ENCODE data around the gene TAF5.
A peak's percentile ranks its signal among the peaks of the same experiment; 100 is the strongest.

Gene TAF5

DNA sequence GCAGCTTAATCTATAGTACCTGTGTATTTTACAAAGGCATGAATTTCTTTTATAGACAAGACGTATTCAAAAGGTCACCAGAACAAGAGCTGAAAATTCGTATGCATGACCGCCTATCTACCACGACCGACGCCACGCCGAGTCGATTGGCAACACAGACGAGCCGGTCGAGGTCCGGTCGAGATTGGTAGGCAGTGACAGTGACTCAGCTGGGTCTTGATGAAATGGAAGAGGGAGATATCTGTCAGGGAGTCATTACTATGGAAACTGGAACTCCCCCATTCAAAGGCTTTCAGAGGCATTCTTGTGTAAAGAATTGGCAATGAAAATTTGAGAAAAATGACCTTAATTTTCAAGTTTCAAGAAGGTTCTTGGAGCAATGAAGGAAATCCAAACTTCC lies 26.4 kb downstream of the TAF5 start:
- peaks cover 57% of the 10 kb centered on the region for H3K36me3 ChIP-seq (ENCODE audit: insufficient read depth, low read length)
- TF ChIP-seq, protein P1, sequence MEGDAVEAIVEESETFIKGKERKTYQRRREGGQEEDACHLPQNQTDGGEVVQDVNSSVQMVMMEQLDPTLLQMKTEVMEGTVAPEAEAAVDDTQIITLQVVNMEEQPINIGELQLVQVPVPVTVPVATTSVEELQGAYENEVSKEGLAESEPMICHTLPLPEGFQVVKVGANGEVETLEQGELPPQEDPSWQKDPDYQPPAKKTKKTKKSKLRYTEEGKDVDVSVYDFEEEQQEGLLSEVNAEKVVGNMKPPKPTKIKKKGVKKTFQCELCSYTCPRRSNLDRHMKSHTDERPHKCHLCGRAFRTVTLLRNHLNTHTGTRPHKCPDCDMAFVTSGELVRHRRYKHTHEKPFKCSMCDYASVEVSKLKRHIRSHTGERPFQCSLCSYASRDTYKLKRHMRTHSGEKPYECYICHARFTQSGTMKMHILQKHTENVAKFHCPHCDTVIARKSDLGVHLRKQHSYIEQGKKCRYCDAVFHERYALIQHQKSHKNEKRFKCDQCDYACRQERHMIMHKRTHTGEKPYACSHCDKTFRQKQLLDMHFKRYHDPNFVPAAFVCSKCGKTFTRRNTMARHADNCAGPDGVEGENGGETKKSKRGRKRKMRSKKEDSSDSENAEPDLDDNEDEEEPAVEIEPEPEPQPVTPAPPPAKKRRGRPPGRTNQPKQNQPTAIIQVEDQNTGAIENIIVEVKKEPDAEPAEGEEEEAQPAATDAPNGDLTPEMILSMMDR (IDR thresholded peaks at IDR 0.05; ENCODE audit: low read length): no peak
- TF ChIP-seq EZH2 (IDR thresholded peaks at IDR 0.05; ENCODE audit: borderline replicate concordance, low read length): no peak
- H3K9ac ChIP-seq (ENCODE audit: low read length): no peak overlapping the region
- no peaks in the 10 kb centered on the region for H3K9me3 ChIP-seq (ENCODE audit: low read length)
- H3K27ac ChIP-seq (ENCODE audit: low read depth, low read length, poor library complexity, severe bottlenecking): no peak overlapping the region
- no peak overlapping the region for H3K4me3 ChIP-seq (ENCODE audit: low read depth, low read length, poor library complexity, severe bottlenecking)
- H3K79me2 ChIP-seq (ENCODE audit: insufficient read depth, low read length): peaks cover 46% of the 10 kb centered on the region
- H2AFZ ChIP-seq (ENCODE audit: low read length): no peak overlapping the region
- peaks cover 31% of the 10 kb centered on the region for H3K4me1 ChIP-seq (ENCODE audit: insufficient read depth, low read length, severe bottlenecking)
- no peaks in the 10 kb centered on the region for H4K20me1 ChIP-seq (ENCODE audit: insufficient read depth, low read length)
- H3K4me2 ChIP-seq (ENCODE audit: low read length): no peak overlapping the region
- no peaks in the 10 kb centered on the region for H3K27me3 ChIP-seq (ENCODE audit: insufficient read depth, low read length)
- H3F3A ChIP-seq (ENCODE audit: insufficient read depth, low read length): no peaks in the 10 kb centered on the region
- no peaks in the 10 kb centered on the region for H3K9me2 ChIP-seq (ENCODE audit: low read depth, low read length)

DNA sequence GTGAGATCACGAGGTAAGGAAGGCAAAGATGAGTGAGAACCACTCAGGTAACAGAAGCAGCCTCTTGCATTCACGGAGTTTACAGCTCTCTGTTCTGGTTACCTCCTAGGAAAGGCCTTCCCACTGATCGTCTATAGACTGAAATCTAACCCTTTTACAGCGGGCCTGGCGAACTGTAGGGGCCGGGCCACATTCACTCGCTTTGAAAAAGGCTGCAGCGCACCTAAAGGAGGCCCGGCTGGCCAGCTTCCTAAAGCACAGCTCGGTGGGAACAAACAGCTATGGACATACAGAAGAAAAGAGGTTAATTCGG lies 27.9 kb downstream of the TAF5 start:
- H3K4me1 ChIP-seq (ENCODE audit: insufficient read depth, low read length, severe bottlenecking): peaks cover 31% of the 10 kb centered on the region
- TF ChIP-seq, protein P1 (IDR thresholded peaks at IDR 0.05; ENCODE audit: low read length): no peak
- TF ChIP-seq EZH2 (IDR thresholded peaks at IDR 0.05; ENCODE audit: borderline replicate concordance, low read length): no peak
- no peak overlapping the region for H3K27ac ChIP-seq (ENCODE audit: low read depth, low read length, poor library complexity, severe bottlenecking)
- peaks cover 46% of the 10 kb centered on the region for H3K79me2 ChIP-seq (ENCODE audit: insufficient read depth, low read length)
- no peaks in the 10 kb centered on the region for H3K9me2 ChIP-seq (ENCODE audit: low read depth, low read length)
- peaks cover 57% of the 10 kb centered on the region for H3K36me3 ChIP-seq (ENCODE audit: insufficient read depth, low read length)
- peak overlapping the region; percentile 92 for H3K9ac ChIP-seq (ENCODE audit: low read length)
- H2AFZ ChIP-seq (ENCODE audit: low read length): no peak overlapping the region
- H3K27me3 ChIP-seq (ENCODE audit: insufficient read depth, low read length): no peaks in the 10 kb centered on the region
- H4K20me1 ChIP-seq (ENCODE audit: insufficient read depth, low read length): no peaks in the 10 kb centered on the region
- no peaks in the 10 kb centered on the region for H3F3A ChIP-seq (ENCODE audit: insufficient read depth, low read length)
- H3K4me2 ChIP-seq (ENCODE audit: low read length): peak overlapping the region; percentile 78
- H3K4me3 ChIP-seq (ENCODE audit: low read depth, low read length, poor library complexity, severe bottlenecking): peak overlapping the region; percentile 85
- no peaks in the 10 kb centered on the region for H3K9me3 ChIP-seq (ENCODE audit: low read length)

DNA sequence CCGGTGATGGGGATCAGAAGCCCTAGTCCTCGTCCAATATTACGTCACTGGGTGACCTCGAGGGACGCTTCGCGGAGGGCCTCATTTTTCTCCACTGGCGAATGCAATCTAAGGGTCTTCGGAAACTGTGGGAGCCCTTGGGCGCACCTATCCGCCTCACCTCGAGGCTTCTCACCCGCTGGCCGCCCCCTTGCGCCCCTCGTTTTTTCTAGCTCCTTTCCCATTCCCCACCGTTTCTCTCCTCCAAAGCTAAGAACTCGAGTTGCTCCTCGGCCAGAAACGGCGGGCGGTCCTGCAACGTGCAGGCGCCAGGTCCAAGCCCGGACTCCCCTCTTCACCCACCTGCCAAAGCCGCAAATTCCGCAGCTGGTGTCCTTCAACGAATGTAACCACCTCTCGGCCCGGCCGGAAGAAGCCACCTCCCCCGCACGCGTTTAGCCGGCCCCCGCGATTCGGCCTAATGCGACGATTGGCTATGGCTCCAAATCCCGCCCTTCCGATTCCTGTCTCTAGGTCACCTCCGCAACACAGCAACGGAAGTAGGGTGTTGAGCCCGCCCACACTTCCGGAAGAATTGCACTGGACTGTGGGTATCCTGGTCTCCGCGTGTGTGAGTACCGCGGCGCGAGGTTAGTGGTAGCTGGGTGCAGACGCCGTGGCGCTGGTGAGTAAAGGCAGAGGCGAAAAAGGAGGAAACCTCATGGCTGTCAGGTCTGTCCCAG lies 28.5 kb downstream of the TAF5 start, which contains the start of the genes ATP5MK and PDCD11:
ATP5MK (minus strand) TSS at position 409 of the 722 bp plus-strand sequence. CDS start 4,018 bp downstream, outside the sequence.
PDCD11 (plus strand) TSS at position 560 of the 722 bp plus-strand sequence. CDS start 1,801 bp downstream, outside the sequence.
- H3K36me3 ChIP-seq (ENCODE audit: insufficient read depth, low read length): peaks cover 55% of the 10 kb centered on the region
- peaks cover 46% of the 10 kb centered on the region for H3K79me2 ChIP-seq (ENCODE audit: insufficient read depth, low read length)
- H3K9ac ChIP-seq (ENCODE audit: low read length): peak within 1 kb of the TSS; percentile 93
- H2AFZ ChIP-seq (ENCODE audit: low read length): 0 out of 2 replicates have a peak within 1 kb of the TSS, but pooled peaks have one; percentile 26
- peak within 1 kb of the TSS; percentile 78 for H3K4me2 ChIP-seq (ENCODE audit: low read length)
- peak within 1 kb of the TSS; percentile 85 for H3K4me3 ChIP-seq (ENCODE audit: low read depth, low read length, poor library complexity, severe bottlenecking)
- H3K9me3 ChIP-seq (ENCODE audit: low read length): no peaks in the 10 kb centered on the region
- no peaks in the 10 kb centered on the region for H3K9me2 ChIP-seq (ENCODE audit: low read depth, low read length)
- peak within 1 kb of the TSS; percentile 22 for H3K27ac ChIP-seq (ENCODE audit: low read depth, low read length, poor library complexity, severe bottlenecking)
- H3K27me3 ChIP-seq (ENCODE audit: insufficient read depth, low read length): no peaks in the 10 kb centered on the region
- no peaks in the 10 kb centered on the region for H4K20me1 ChIP-seq (ENCODE audit: insufficient read depth, low read length)
- H3F3A ChIP-seq (ENCODE audit: insufficient read depth, low read length): no peaks in the 10 kb centered on the region
- peaks cover 31% of the 10 kb centered on the region for H3K4me1 ChIP-seq (ENCODE audit: insufficient read depth, low read length, severe bottlenecking)
- TF ChIP-seq, protein P1 (IDR thresholded peaks at IDR 0.05; ENCODE audit: low read length): no peak; the same call in 1 of the 2 replicates
- no peak for TF ChIP-seq EZH2 (IDR thresholded peaks at IDR 0.05; ENCODE audit: borderline replicate concordance, low read length)

Measured in OCI-LY1 (cell line).